Measurements from ENCODE around the gene FRG2.
"Not testable (repeated sequence)": the region's sequence is repeated elsewhere in the genome, so short reads cannot be mapped to it uniquely, and the experiment has no call there.

Gene FRG2

DNA sequence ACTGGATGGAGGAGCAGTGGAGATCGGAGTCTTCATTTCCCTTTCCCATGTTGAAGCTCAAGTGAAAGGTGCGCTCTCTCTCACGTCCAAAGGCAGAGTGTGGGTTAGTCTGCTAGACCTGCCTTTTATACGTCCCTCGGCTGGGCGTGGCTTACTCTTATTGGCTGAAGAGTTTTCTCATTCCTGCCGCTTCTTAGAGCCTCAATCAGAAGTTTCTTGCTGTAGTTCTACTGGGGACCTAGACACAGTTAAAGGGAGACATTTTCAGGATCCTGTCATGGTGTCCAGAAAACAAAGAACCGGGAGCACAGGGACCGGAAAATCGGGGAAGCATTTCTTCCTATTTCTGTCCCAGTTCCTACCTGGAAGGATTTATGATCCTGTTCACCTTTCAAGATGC lies at the start of gene FRG2:
TSS of gene FRG2 (minus strand) at position 101 of the 400 bp plus-strand sequence. CDS start at position 49, 52 bp downstream.
- not testable (repeated sequence) for H3K9me3 ChIP-seq (ENCODE audit: control insufficient read depth in 2 of 2, low read length in 2 of 2); H3K9ac ChIP-seq (ENCODE audit: low read depth in 1 of 2, low read length in 2 of 2); H3K4me3 ChIP-seq (ENCODE audit: low read length in 2 of 2); H3K4me1 ChIP-seq (ENCODE audit: control insufficient read depth in 2 of 2, insufficient read depth in 2 of 2, low read length in 2 of 2); H3K27ac ChIP-seq (ENCODE audit: low read depth in 2 of 2, low read length in 2 of 2); H3K27me3 ChIP-seq (ENCODE audit: control insufficient read depth in 2 of 2, insufficient read depth in 2 of 2, low read length in 2 of 2); H3K36me3 ChIP-seq (ENCODE audit: control insufficient read depth in 2 of 2, insufficient read depth in 2 of 2, low read length in 2 of 2)

DNA sequence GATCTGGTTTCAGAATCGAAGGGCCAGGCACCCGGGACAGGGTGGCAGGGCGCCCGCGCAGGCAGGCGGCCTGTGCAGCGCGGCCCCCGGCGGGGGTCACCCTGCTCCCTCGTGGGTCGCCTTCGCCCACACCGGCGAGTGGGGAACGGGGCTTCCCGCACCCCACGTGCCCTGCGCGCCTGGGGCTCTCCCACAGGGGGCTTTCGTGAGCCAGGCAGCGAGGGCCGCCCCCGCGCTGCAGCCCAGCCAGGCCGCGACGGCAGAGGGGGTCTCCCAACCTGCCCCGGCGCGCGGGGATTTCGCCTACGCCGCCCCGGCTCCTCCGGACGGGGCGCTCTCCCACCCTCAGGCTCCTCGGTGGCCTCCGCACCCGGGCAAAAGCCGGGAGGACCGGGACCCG lies 41.3 kb upstream of the FRG2 start:
- not testable (repeated sequence) for H3K9me3 ChIP-seq (ENCODE audit: control insufficient read depth in 2 of 2, low read length in 2 of 2); H3K36me3 ChIP-seq (ENCODE audit: control insufficient read depth in 2 of 2, insufficient read depth in 2 of 2, low read length in 2 of 2); H3K9ac ChIP-seq (ENCODE audit: low read depth in 1 of 2, low read length in 2 of 2); H3K27me3 ChIP-seq (ENCODE audit: control insufficient read depth in 2 of 2, insufficient read depth in 2 of 2, low read length in 2 of 2); H3K4me3 ChIP-seq (ENCODE audit: low read length in 2 of 2); H3K27ac ChIP-seq (ENCODE audit: low read depth in 2 of 2, low read length in 2 of 2); H3K4me1 ChIP-seq (ENCODE audit: control insufficient read depth in 2 of 2, insufficient read depth in 2 of 2, low read length in 2 of 2)

DNA sequence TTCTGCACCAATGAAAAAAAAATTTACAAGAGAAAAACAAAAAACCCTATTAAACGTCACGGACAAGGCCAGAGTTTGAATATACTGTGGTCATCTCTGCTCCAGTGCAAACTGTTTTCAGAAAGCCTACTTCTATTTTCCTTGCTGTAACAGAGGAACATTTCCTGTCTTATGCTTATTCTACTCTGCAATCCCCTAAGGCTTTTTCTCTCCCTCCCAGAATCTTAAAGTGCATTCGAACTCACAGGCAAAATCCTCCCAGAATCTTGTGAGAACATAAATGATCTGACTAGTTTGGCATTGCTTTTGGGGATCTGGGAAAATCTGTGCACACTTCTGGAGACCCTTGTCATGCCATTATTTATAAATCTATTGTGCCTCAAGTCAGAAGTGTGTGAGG lies 37.7 kb upstream of the FRG2 start:
- H3K9ac ChIP-seq (ENCODE audit: low read depth in 1 of 2, low read length in 2 of 2); H3K4me1 ChIP-seq (ENCODE audit: control insufficient read depth in 2 of 2, insufficient read depth in 2 of 2, low read length in 2 of 2); H3K4me3 ChIP-seq (ENCODE audit: low read length in 2 of 2); H3K27ac ChIP-seq (ENCODE audit: low read depth in 2 of 2, low read length in 2 of 2); H3K9me3 ChIP-seq (ENCODE audit: control insufficient read depth in 2 of 2, low read length in 2 of 2); H3K27me3 ChIP-seq (ENCODE audit: control insufficient read depth in 2 of 2, insufficient read depth in 2 of 2, low read length in 2 of 2); H3K36me3 ChIP-seq (ENCODE audit: control insufficient read depth in 2 of 2, insufficient read depth in 2 of 2, low read length in 2 of 2): not testable (repeated sequence)

DNA sequence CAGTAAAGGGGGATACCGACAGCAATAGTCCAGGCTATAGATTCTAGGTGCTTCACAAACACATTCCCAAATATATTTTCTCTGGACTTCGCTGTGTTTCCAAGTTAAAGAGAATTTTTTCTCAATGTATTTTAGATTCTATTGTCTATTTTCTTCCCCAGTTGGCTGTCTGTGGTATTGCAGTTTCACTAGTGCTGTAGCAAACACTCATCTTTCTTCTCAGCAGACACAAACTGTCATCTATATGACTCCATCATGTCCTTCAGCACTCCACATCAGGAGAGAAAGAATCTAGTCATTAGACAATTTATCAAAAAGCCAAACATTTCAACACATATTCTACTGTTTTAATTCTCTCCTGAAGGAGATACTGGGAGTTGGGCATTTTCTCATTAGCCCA lies 37.3 kb upstream of the FRG2 start, which contains the start of gene DBET:
TSS of gene DBET (plus strand) at position 161 of the 400 bp plus-strand sequence.
- not testable (repeated sequence) for H3K4me3 ChIP-seq (ENCODE audit: low read length in 2 of 2); H3K27ac ChIP-seq (ENCODE audit: low read depth in 2 of 2, low read length in 2 of 2); H3K9ac ChIP-seq (ENCODE audit: low read depth in 1 of 2, low read length in 2 of 2); H3K9me3 ChIP-seq (ENCODE audit: control insufficient read depth in 2 of 2, low read length in 2 of 2); H3K27me3 ChIP-seq (ENCODE audit: control insufficient read depth in 2 of 2, insufficient read depth in 2 of 2, low read length in 2 of 2); H3K4me1 ChIP-seq (ENCODE audit: control insufficient read depth in 2 of 2, insufficient read depth in 2 of 2, low read length in 2 of 2); H3K36me3 ChIP-seq (ENCODE audit: control insufficient read depth in 2 of 2, insufficient read depth in 2 of 2, low read length in 2 of 2)

DNA sequence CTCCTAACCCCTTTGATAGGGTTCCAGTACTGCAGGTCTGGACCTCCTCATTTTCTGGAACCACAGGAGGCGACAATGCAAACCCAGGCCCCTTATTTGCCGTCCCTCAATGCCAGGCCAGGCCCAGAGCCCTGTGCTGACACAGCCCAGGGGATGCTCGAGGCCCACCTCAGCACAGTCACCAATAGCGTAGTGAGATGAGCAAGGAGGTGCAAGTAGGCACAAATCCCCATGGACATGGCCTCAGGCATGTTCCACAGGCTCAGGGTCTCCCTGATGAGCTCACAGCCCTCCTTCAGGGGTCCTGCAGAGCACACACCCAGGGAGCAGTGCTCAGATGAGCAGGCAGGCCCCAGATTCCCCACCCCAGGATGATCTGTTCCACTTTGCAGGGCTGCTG lies 31.9 kb upstream of the FRG2 start:
- H3K27me3 ChIP-seq (ENCODE audit: control insufficient read depth in 2 of 2, insufficient read depth in 2 of 2, low read length in 2 of 2); H3K4me1 ChIP-seq (ENCODE audit: control insufficient read depth in 2 of 2, insufficient read depth in 2 of 2, low read length in 2 of 2); H3K27ac ChIP-seq (ENCODE audit: low read depth in 2 of 2, low read length in 2 of 2); H3K4me3 ChIP-seq (ENCODE audit: low read length in 2 of 2); H3K36me3 ChIP-seq (ENCODE audit: control insufficient read depth in 2 of 2, insufficient read depth in 2 of 2, low read length in 2 of 2); H3K9ac ChIP-seq (ENCODE audit: low read depth in 1 of 2, low read length in 2 of 2); H3K9me3 ChIP-seq (ENCODE audit: control insufficient read depth in 2 of 2, low read length in 2 of 2): not testable (repeated sequence)

DNA sequence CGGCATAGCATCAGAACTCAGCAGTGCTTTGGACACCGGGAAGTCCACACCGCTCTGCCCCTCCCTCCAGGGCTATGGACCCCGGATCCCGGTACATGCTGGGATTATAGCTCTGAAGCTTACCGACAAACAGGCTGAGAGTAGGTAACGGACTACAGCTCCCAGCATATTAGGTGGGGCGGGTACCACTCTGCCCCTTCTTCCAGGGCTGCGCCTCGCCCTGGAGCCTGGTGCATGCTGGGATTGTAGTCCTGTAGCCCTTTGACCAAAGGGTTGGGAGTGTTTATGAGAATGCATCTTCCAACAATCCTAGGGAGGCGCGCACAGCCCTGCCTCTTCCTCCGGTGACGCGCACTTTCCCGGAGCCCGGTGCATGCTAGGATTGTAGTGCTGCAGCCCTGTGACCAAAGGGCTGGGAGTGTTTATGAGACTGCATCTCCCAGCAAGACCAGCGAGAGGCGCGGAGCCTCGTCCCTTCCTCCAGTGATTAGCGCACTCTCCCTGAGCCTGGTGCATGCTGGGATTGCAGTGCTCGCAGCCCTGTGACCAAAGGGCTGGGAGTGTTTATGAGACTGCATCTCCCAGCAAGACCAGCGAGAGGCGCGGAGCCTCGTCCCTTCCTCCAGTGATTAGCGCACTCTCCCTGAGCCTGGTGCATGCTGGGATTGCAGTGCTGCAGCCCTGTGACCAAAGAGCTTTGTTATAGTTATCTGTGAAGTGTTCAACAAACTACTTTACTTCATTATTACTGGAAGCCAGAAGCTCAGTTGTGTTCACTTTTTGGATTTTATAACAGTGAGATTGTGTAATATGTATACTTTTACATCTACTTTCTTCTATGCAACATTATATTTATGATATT lies 22.6 kb upstream of the FRG2 start:
- not testable (repeated sequence) for H3K27ac ChIP-seq (ENCODE audit: low read depth in 2 of 2, low read length in 2 of 2); H3K27me3 ChIP-seq (ENCODE audit: control insufficient read depth in 2 of 2, insufficient read depth in 2 of 2, low read length in 2 of 2); H3K4me3 ChIP-seq (ENCODE audit: low read length in 2 of 2); H3K36me3 ChIP-seq (ENCODE audit: control insufficient read depth in 2 of 2, insufficient read depth in 2 of 2, low read length in 2 of 2); H3K4me1 ChIP-seq (ENCODE audit: control insufficient read depth in 2 of 2, insufficient read depth in 2 of 2, low read length in 2 of 2); H3K9ac ChIP-seq (ENCODE audit: low read depth in 1 of 2, low read length in 2 of 2); H3K9me3 ChIP-seq (ENCODE audit: control insufficient read depth in 2 of 2, low read length in 2 of 2)

DNA sequence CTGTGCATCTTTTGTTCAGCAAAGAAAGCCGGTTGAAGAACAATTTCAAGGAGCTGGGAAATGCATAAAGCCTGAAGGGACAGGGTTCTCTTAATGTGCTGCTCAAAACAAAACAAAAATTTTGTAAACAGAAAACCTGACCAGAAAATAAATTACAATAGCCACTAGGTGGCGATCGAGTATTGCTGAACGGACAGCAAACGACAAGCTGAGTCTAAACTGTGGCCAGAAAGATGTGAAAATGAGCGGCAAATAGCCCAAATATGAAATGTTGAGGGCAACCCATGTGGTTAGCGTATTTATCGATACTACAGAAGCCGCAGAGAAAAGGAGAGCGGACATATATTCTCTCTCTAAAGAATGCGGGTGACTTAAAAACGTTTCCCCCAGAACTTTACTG lies 20.6 kb upstream of the FRG2 start:
- not testable (repeated sequence) for H3K4me3 ChIP-seq (ENCODE audit: low read length in 2 of 2); H3K9me3 ChIP-seq (ENCODE audit: control insufficient read depth in 2 of 2, low read length in 2 of 2); H3K27ac ChIP-seq (ENCODE audit: low read depth in 2 of 2, low read length in 2 of 2); H3K4me1 ChIP-seq (ENCODE audit: control insufficient read depth in 2 of 2, insufficient read depth in 2 of 2, low read length in 2 of 2); H3K27me3 ChIP-seq (ENCODE audit: control insufficient read depth in 2 of 2, insufficient read depth in 2 of 2, low read length in 2 of 2); H3K36me3 ChIP-seq (ENCODE audit: control insufficient read depth in 2 of 2, insufficient read depth in 2 of 2, low read length in 2 of 2); H3K9ac ChIP-seq (ENCODE audit: low read depth in 1 of 2, low read length in 2 of 2)

DNA sequence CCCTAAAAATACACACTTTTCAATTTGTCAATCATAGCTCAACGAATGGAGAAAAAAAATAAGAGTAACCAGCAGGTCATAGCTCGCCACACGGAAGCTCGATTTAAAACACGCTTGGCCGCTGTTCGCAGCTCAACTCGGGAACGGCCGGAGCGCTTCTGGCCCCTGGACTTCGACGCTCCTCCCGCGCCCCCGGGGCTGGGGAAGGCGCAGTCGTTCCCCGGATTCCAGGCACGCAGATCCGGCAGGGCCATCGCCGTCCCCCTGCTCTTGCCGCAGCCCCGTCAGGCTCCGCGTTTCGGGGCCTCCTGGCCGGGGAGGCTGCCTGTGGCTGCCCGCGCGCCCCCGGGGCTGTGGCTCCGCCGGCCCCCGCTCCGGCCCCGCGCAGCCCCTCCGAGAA lies 13.8 kb upstream of the FRG2 start:
- H3K27me3 ChIP-seq (ENCODE audit: control insufficient read depth in 2 of 2, insufficient read depth in 2 of 2, low read length in 2 of 2); H3K9me3 ChIP-seq (ENCODE audit: control insufficient read depth in 2 of 2, low read length in 2 of 2); H3K27ac ChIP-seq (ENCODE audit: low read depth in 2 of 2, low read length in 2 of 2); H3K4me1 ChIP-seq (ENCODE audit: control insufficient read depth in 2 of 2, insufficient read depth in 2 of 2, low read length in 2 of 2); H3K36me3 ChIP-seq (ENCODE audit: control insufficient read depth in 2 of 2, insufficient read depth in 2 of 2, low read length in 2 of 2); H3K4me3 ChIP-seq (ENCODE audit: low read length in 2 of 2); H3K9ac ChIP-seq (ENCODE audit: low read depth in 1 of 2, low read length in 2 of 2): not testable (repeated sequence)

DNA sequence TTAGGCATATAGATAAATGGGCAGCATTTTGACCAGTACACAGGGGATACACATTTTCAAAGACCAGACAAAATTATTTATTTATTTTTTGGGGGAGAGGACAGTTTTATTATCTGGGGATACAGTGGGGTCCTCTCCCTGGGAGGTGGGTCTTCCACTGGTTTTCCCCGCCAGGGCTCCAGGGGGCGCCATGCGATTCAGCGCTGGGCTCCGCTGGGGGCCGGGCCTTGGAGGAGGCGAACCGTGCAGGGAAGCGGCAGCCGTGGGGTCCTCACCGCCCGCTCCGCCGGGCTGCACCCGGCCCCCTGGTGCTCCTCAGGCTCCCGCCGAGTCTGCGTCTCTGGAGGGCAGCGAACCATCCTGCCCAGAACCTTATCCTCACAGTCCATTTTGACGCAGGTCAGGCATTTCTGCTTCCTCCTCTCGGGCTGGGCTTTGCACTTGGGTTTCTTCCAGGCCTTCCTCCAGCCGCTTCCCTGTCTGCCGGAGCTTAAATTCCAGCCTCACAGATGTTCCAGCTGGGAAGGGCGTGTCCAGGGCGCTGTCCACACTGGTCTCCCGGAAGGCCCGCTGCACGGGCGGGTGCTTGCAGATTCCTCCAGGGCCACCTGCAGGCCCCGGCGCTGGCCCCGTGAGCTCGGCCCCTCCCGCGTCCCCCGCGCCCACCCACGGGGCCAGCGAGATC lies 10.8 kb upstream of the FRG2 start:
- H3K4me3 ChIP-seq (ENCODE audit: low read length in 2 of 2); H3K27ac ChIP-seq (ENCODE audit: low read depth in 2 of 2, low read length in 2 of 2); H3K9me3 ChIP-seq (ENCODE audit: control insufficient read depth in 2 of 2, low read length in 2 of 2); H3K27me3 ChIP-seq (ENCODE audit: control insufficient read depth in 2 of 2, insufficient read depth in 2 of 2, low read length in 2 of 2); H3K36me3 ChIP-seq (ENCODE audit: control insufficient read depth in 2 of 2, insufficient read depth in 2 of 2, low read length in 2 of 2); H3K9ac ChIP-seq (ENCODE audit: low read depth in 1 of 2, low read length in 2 of 2); H3K4me1 ChIP-seq (ENCODE audit: control insufficient read depth in 2 of 2, insufficient read depth in 2 of 2, low read length in 2 of 2): not testable (repeated sequence)

DNA sequence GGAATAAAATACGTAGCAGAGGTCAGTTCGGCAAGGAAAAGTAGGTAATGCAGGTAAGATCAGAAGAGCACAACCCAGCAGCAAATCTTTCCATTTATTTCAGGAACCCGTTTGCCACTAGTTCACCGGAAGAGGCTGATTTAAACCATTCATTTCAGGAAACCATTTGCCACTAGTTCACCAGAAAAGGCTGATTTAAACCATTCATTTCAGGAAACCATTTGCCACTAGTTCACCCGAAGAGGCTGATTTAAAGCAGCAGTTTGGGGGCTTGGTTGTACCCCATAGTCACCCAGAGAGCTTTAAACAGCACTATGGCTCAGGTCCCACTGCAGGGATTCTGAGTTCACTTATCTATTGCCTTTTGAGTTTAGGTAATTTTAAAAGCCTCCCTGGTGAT lies 4.2 kb upstream of the FRG2 start:
- H3K4me1 ChIP-seq (ENCODE audit: control insufficient read depth in 2 of 2, insufficient read depth in 2 of 2, low read length in 2 of 2); H3K36me3 ChIP-seq (ENCODE audit: control insufficient read depth in 2 of 2, insufficient read depth in 2 of 2, low read length in 2 of 2); H3K9ac ChIP-seq (ENCODE audit: low read depth in 1 of 2, low read length in 2 of 2); H3K27me3 ChIP-seq (ENCODE audit: control insufficient read depth in 2 of 2, insufficient read depth in 2 of 2, low read length in 2 of 2); H3K27ac ChIP-seq (ENCODE audit: low read depth in 2 of 2, low read length in 2 of 2); H3K4me3 ChIP-seq (ENCODE audit: low read length in 2 of 2); H3K9me3 ChIP-seq (ENCODE audit: control insufficient read depth in 2 of 2, low read length in 2 of 2): not testable (repeated sequence)
